ENCODE measurements around the gene RANBP1. TPM values are rescaled to one million over a fixed set of nuclear protein-coding genes. Genes with fewer than 3 reads are reported as not detected.

Gene RANBP1
- total and polyA plus RNA-seq, 12 donors, result 31.8 to 71.7 (median 39.0) TPM

DNA sequence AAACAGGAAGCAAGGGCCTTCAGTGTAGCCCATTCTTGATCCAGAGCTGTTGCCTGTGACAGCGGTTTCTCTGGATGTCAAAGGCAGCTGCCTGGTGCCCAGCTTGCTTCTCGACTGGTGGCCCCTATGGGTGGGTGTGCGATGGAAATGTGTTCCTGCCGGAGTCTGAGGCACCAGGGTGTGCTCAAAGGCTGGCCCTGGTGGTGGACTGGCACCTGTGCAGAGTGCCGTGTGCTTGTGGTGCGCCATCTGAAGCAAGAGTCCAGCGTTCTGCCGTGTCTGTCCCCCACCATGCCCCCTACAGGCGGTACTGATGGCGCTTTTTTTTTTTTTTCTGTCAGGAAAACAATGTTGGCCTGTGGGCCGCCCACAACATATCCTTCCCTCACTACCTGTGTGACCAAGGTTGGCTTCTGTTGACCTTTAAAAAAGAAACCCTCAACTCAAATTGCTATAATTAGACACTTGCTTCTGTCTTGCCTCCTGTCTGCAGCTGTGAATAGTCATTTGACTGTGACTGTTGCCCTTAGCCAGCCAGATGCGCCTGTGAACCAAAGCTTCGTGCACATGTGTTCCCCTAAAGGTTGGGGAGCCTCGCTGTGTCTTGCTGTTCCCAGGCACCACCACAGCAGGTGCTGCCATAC lies 4.7 kb upstream of the RANBP1 start:
- DNase-seq (peak in 1 of 2 donors; percentile 9), ATAC-seq (peak in 2 of 8 donors; percentile 5 to 17)
- H3K36me3 ChIP-seq, result peaks cover 14 to 99% (median 59%) of the 10 kb centered on the region in 9 donors
- H3K27me3 ChIP-seq, result no peaks in the 10 kb centered on the region
- 56 to 60% methylated on average over 14 of the region's 14 CpGs for WGBS, 2 donors
- no peak overlapping the region for H3K4me3 ChIP-seq
- no peak overlapping the region for H3K27ac ChIP-seq
- intact Hi-C loops (cut with DNase I), result loop anchor here in 1 of 10 donors (10.0 kb wide), 1 partner anchor 146 kb away; no protein-coding TSS in a partner anchor
- peaks cover 7 to 24% (median 12%) of the 10 kb centered on the region in 9 donors for H3K4me1 ChIP-seq
- TF ChIP-seq, protein P1, sequence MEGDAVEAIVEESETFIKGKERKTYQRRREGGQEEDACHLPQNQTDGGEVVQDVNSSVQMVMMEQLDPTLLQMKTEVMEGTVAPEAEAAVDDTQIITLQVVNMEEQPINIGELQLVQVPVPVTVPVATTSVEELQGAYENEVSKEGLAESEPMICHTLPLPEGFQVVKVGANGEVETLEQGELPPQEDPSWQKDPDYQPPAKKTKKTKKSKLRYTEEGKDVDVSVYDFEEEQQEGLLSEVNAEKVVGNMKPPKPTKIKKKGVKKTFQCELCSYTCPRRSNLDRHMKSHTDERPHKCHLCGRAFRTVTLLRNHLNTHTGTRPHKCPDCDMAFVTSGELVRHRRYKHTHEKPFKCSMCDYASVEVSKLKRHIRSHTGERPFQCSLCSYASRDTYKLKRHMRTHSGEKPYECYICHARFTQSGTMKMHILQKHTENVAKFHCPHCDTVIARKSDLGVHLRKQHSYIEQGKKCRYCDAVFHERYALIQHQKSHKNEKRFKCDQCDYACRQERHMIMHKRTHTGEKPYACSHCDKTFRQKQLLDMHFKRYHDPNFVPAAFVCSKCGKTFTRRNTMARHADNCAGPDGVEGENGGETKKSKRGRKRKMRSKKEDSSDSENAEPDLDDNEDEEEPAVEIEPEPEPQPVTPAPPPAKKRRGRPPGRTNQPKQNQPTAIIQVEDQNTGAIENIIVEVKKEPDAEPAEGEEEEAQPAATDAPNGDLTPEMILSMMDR (IDR thresholded peaks at IDR 0.05), result peak in 7 of 9 donors; percentile 21 to 46 (median 23)
- no peaks in the 10 kb centered on the region for H3K9me3 ChIP-seq

DNA sequence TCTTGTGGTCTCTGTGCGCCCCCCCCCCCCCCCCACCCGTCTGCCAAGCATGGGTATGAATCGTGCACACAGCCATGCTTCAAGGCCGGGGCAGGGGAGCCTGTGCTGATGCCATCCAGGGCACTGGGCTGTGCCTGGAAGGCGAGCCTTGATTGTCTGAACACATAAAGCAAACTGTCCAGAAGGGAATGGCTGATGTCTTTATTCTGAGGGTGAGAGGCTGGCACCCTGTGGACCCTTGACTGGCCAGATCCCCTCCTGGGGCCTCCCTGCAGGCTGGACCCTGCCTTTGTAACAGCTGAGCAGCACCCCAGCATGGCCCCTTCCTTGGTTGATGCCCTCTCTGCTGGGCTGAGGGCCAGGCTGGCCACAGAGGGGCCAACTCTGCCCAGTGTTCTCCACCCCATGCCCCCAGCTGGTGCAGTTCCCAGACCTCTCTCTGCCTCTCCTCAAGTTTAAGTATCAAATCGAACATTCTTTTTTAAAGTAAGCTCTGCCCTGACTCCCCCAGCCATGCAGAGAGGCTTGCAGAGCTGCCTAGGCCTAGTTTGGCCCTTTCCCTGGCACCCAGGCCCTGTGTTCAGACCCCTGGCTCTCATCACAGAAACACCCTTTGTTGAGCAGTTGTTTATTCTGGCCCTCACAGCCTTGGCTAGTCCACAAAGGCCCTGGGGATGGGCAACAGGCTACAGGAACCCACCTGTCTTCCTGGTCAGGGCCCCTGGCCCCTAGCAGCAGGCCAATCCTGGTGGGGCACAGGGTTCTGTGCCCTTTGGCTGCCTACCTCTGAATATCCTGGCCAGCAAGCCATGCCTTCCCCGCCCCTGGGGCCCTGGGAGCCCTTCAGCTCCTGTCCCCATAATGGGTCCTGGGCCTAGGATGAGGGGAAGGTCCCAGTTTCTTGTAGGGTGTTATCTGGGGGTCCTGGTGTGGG lies 3.9 kb upstream of the RANBP1 start:
- TF ChIP-seq, protein P1 (IDR thresholded peaks at IDR 0.05), result no peak
- DNase-seq, result peak in 1 of 2 donors; percentile 6
- Histone ChIP-seq H3K36me3 (peaks cover 7 to 91% (median 51%) of the 10 kb centered on the region in 9 donors), H3K4me1 (peaks cover 10 to 30% (median 20%) of the 10 kb centered on the region in 9 donors), H3K27ac (peak overlapping the region in 3 of 10 donors; percentile 20 to 43 (median 23)), H3K9me3 (no peaks in the 10 kb centered on the region), H3K4me3 (no peak overlapping the region), H3K27me3 (no peaks in the 10 kb centered on the region)
- 64 to 84% methylated on average over 7 of the region's 7 CpGs for WGBS, 2 donors
- ATAC-seq, result no peak
- intact Hi-C loops (cut with DNase I), result loop anchor here in 1 of 10 donors (10.0 kb wide), 1 partner anchor 147 kb away; no protein-coding TSS in a partner anchor

DNA sequence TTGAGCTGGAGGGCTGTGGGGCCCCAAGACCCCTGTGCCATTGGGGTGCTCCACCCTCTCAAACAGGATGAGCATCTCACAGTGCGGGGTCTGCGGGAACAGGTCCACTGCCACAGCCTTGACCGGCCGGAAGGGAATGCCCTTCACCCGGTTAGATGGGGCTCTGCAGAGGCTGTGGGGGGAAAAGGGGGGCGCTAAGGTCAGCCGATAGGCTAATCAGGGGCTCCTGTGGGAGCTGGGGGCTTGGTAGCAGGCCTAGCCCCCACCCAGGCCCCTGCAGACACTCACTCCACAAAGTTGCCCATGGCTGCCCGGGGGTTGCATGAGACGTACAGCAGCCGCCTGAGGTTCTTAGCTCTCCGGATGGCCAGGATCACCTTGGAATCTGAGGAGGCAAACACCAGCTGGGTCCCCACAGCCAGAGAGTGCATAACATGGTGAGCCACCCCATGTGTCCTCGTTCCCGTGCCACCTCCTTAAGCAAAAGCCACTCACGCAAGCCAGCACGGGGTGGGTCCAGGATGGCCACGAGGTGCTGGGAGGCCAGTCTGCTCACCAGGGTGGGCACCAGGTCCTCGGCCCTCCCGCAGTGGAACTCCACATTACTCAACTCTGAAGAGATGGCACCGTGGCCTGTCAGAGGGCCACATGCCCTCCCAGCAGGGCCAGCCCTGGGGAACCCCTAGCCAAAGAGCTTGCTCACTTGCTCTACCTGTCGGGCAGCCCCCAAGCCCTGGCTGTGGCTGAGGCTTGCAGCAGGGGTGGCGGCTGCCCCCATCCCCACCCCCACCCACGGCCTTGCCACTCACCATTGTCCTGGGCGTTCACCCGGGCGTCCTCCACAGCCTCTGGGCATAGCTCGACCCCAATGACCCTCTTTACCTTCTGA lies 3.0 kb upstream of the RANBP1 start:
- peaks cover 0 to 82% (median 42%) of the 10 kb centered on the region in 9 donors for H3K36me3 ChIP-seq
- no peaks in the 10 kb centered on the region for H3K9me3 ChIP-seq
- DNase-seq, result peak in 1 of 2 donors; percentile 12
- peak overlapping the region in 1 of 10 donors; percentile 43 for H3K27ac ChIP-seq
- H3K4me3 ChIP-seq, result no peak overlapping the region
- no peaks in the 10 kb centered on the region for H3K27me3 ChIP-seq
- peaks cover 11 to 32% (median 22%) of the 10 kb centered on the region in 9 donors for H3K4me1 ChIP-seq
- intact Hi-C loops (cut with DNase I), result loop anchor here in 1 of 10 donors (10.0 kb wide), 1 partner anchor 148 kb away; no protein-coding TSS in a partner anchor
- TF ChIP-seq, protein P1 (IDR thresholded peaks at IDR 0.05), result no peak
- 89 to 91% methylated on average over 26 of the region's 26 CpGs for WGBS, 2 donors
- no peak for ATAC-seq

All from heart right ventricle (tissue), 16 donors.